ENCODE results near the gene THAP12.

THAP12 gene

DNA sequence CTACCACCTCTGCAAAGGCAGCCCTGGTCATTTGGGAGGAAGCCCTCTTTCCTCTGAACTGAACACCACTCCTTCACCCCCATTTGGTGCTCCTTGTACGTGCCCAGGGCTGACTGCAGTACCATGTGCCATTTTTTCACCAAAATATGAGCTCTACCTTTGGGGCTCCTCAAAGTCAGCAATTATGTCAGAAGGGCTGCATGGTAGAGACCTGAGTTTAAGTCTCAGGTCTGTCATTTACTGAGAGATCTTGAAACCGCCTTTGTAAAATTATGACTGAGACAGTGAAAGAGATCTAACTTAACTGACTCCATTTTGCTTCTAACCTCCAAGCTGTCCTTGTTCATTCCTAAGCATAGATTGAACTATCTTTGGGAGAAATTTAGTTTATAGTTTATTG is 58.0 kb downstream of the THAP12 start:
- H3F3A ChIP-seq (ENCODE audit: low read depth) = no peaks in the 10 kb centered on the region
- H3K79me2 ChIP-seq (ENCODE audit: insufficient read depth, low read length) = no peaks in the 10 kb centered on the region
- no peak overlapping the region for H2AFZ ChIP-seq (ENCODE audit: low read length)
- H4K20me1 ChIP-seq (ENCODE audit: insufficient read depth, low read length, poor library complexity, severe bottlenecking) = no peaks in the 10 kb centered on the region
- H3K9me2 ChIP-seq (replicated peaks; ENCODE audit: low read depth, low read length) = no peaks in the 10 kb centered on the region
- H3K9me3 ChIP-seq (ENCODE audit: insufficient read depth, low read depth, low read length) = no peaks in the 10 kb centered on the region
- H3K4me3 ChIP-seq (ENCODE audit: low read length, poor library complexity, severe bottlenecking) = no peak overlapping the region
- no peak for TF ChIP-seq EZH2phosphoT487 (IDR thresholded peaks at IDR 0.05; ENCODE audit: borderline replicate concordance)
- TF ChIP-seq, protein P1, sequence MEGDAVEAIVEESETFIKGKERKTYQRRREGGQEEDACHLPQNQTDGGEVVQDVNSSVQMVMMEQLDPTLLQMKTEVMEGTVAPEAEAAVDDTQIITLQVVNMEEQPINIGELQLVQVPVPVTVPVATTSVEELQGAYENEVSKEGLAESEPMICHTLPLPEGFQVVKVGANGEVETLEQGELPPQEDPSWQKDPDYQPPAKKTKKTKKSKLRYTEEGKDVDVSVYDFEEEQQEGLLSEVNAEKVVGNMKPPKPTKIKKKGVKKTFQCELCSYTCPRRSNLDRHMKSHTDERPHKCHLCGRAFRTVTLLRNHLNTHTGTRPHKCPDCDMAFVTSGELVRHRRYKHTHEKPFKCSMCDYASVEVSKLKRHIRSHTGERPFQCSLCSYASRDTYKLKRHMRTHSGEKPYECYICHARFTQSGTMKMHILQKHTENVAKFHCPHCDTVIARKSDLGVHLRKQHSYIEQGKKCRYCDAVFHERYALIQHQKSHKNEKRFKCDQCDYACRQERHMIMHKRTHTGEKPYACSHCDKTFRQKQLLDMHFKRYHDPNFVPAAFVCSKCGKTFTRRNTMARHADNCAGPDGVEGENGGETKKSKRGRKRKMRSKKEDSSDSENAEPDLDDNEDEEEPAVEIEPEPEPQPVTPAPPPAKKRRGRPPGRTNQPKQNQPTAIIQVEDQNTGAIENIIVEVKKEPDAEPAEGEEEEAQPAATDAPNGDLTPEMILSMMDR (conservative IDR thresholded peaks at IDR 0.05; ENCODE audit: low read length) = no peak
- no peak overlapping the region for H3K4me2 ChIP-seq (ENCODE audit: low read depth, low read length, poor library complexity, severe bottlenecking)
- no peaks in the 10 kb centered on the region for H3K27me3 ChIP-seq (ENCODE audit: insufficient read depth, low read length, poor library complexity, severe bottlenecking)
- H3K4me1 ChIP-seq (ENCODE audit: insufficient read depth, low read length, poor library complexity, severe bottlenecking) = peaks cover 7% of the 10 kb centered on the region
- no peak overlapping the region for H3K9ac ChIP-seq (ENCODE audit: low read depth, low read length, poor library complexity, severe bottlenecking)
- H3K36me3 ChIP-seq (ENCODE audit: insufficient read depth, low read length) = no peaks in the 10 kb centered on the region

DNA sequence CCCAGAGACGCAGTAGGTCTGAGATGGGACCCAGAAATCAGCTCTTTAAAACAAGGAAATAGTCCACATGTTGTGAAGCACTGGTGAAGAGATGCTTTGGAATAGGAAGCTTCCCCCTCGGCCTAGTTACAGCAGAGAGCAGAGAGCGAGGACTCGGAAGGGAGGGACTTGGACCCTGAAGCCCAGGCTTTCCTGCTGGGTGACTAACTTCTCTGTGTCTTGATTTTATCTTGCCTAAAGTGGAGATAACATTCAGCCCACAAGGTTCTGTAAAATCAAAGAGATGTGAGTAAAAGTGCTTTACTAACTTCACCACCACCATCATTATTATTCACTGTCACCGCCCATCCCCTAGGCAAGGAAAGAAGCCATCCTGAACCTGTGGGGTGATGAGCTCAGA is 58.4 kb downstream of the THAP12 start:
- Histone ChIP-seq H3K27me3 (ENCODE audit: insufficient read depth, low read length, poor library complexity, severe bottlenecking) (no peaks in the 10 kb centered on the region), H3K36me3 (ENCODE audit: insufficient read depth, low read length) (no peaks in the 10 kb centered on the region), H4K20me1 (ENCODE audit: insufficient read depth, low read length, poor library complexity, severe bottlenecking) (no peaks in the 10 kb centered on the region), H3K79me2 (ENCODE audit: insufficient read depth, low read length) (no peaks in the 10 kb centered on the region), H3K4me2 (ENCODE audit: low read depth, low read length, poor library complexity, severe bottlenecking) (no peak overlapping the region), H3K4me3 (ENCODE audit: low read length, poor library complexity, severe bottlenecking) (no peak overlapping the region), H3K9ac (ENCODE audit: low read depth, low read length, poor library complexity, severe bottlenecking) (no peak overlapping the region), H3K4me1 (ENCODE audit: insufficient read depth, low read length, poor library complexity, severe bottlenecking) (peaks cover 7% of the 10 kb centered on the region), H3K9me3 (ENCODE audit: insufficient read depth, low read depth, low read length) (no peaks in the 10 kb centered on the region), H3K9me2 (replicated peaks; ENCODE audit: low read depth, low read length) (no peaks in the 10 kb centered on the region), H2AFZ (ENCODE audit: low read length) (no peak overlapping the region), H3F3A (ENCODE audit: low read depth) (no peaks in the 10 kb centered on the region)
- no peak for TF ChIP-seq EZH2phosphoT487 (IDR thresholded peaks at IDR 0.05; ENCODE audit: borderline replicate concordance)
- TF ChIP-seq, protein P1 (conservative IDR thresholded peaks at IDR 0.05; ENCODE audit: low read length) = no peak

DNA sequence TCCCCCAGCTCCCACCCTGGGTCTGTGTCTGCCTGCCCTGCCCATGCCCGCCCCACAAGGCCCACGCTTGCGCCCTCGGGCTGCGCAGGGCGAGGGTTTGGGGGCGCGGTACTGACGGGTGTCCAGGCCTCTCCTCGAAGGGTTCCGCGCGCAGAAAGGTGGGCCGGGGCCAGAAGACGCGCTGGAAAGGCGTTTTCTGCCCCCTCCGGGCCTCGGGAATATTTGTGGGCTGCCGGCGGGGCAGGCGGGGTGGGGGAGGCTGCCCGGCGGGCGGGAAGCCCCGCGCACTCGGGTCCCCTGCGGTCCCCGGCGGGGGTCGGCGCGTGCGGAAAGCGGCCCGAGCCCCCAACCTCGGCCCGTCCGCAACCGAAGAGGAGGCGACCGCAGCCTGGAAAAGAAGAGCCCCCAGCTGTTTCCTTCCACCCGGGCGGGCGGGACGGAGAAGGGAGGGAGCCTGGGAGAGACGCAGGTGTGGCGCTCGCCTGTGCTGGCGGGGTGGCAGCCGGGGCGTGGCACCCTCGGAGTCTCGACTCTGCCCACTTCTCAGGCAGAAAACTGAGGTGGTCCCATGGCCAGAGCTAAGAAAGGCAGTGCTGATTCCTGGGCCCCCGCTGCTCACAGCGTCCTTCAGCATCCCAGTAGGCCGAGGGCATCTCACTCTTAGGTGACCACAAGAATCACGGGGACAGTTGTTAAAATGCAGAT is 59.0 kb downstream of the THAP12 start:
- no peaks in the 10 kb centered on the region for H3K27me3 ChIP-seq (ENCODE audit: insufficient read depth, low read length, poor library complexity, severe bottlenecking)
- no peaks in the 10 kb centered on the region for H4K20me1 ChIP-seq (ENCODE audit: insufficient read depth, low read length, poor library complexity, severe bottlenecking)
- TF ChIP-seq, protein P1 (conservative IDR thresholded peaks at IDR 0.05; ENCODE audit: low read length) = no peak
- no peak for TF ChIP-seq EZH2phosphoT487 (IDR thresholded peaks at IDR 0.05; ENCODE audit: borderline replicate concordance)
- H3K4me3 ChIP-seq (ENCODE audit: low read length, poor library complexity, severe bottlenecking) = no peak overlapping the region
- H3F3A ChIP-seq (ENCODE audit: low read depth) = no peaks in the 10 kb centered on the region
- H3K9me2 ChIP-seq (replicated peaks; ENCODE audit: low read depth, low read length) = no peaks in the 10 kb centered on the region
- H2AFZ ChIP-seq (ENCODE audit: low read length) = no peak overlapping the region
- H3K79me2 ChIP-seq (ENCODE audit: insufficient read depth, low read length) = no peaks in the 10 kb centered on the region
- H3K4me2 ChIP-seq (ENCODE audit: low read depth, low read length, poor library complexity, severe bottlenecking) = no peak overlapping the region
- no peaks in the 10 kb centered on the region for H3K36me3 ChIP-seq (ENCODE audit: insufficient read depth, low read length)
- H3K9me3 ChIP-seq (ENCODE audit: insufficient read depth, low read depth, low read length) = no peaks in the 10 kb centered on the region
- H3K4me1 ChIP-seq (ENCODE audit: insufficient read depth, low read length, poor library complexity, severe bottlenecking) = peaks cover 7% of the 10 kb centered on the region
- no peak overlapping the region for H3K9ac ChIP-seq (ENCODE audit: low read depth, low read length, poor library complexity, severe bottlenecking)
